Retinal pigment epithelial cell (primary cell): ENCODE data around the gene SLCO2B1.

Experiments
- DNase-seq: peaks from one replicate; pipeline ENCODE4 v3.0.0-alpha.2; 2010; ENCODE audit warnings: low read depth
- H3K4me3 ChIP-seq: 2 replicates; pipeline ENCODE4 v1.5.1; 2011; ENCODE audit warnings: mild to moderate bottlenecking, low read length, control low read depth, moderate library complexity
- CTCF ChIP-seq: conservative IDR thresholded peaks from 2 replicates; pipeline ENCODE4 v1.5.1; 2011; ENCODE audit warnings: low read depth, low read length, control low read depth, inconsistent platforms

SLCO2B1 gene

GRCh38 chr11:75169101-75169885 lies 18.4 kb downstream of the SLCO2B1 start:
- no peak for TF ChIP-seq CTCF
- DNase-seq: no peak
- H3K4me3 ChIP-seq: no peak overlapping the region

- H3K4me3 ChIP-seq: no peak overlapping the region
- no peak for TF ChIP-seq CTCF
- DNase-seq: no peak
Observed at GRCh38 chr11:75170516-75171201, 19.8 kb downstream of the SLCO2B1 start.

GRCh38 chr11:75173336-75173735 lies 22.4 kb downstream of the SLCO2B1 start:
- no peak for DNase-seq
- no peak for TF ChIP-seq CTCF
- H3K4me3 ChIP-seq: no peak overlapping the region

GRCh38 chr11:75174781-75175370 lies 24.0 kb downstream of the SLCO2B1 start:
- DNase-seq: no peak
- TF ChIP-seq CTCF: no peak
- no peak overlapping the region for H3K4me3 ChIP-seq

GRCh38 chr11:75182664-75183063 lies 31.8 kb downstream of the SLCO2B1 start:
- no peak overlapping the region for H3K4me3 ChIP-seq
- DNase-seq: no peak
- no peak for TF ChIP-seq CTCF

- DNase-seq: no peak
- TF ChIP-seq CTCF: no peak
- H3K4me3 ChIP-seq: no peak overlapping the region
Observed at GRCh38 chr11:75184051-75184450, 33.1 kb downstream of the SLCO2B1 start.
